Measurements from ENCODE around the gene VPS9D1.

DNA sequence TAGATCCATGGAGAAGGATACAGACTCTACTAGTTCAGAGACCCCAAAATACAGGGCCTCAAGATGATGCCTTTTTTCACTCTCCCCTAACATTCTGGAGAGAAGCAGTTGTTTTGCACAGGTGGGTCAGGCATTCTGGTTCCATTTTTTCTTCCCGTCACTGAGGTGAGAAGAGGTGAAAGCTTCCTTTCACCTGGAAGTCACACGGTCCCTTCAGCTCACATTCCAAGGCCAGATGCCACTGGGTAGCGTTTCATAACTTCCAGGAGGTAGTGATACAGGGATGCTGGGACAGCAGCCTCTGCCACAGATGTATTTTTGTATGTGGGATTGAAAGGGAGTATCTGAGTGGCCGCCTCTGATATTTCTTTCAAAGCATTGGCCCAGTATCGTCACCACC, 32.3 kb downstream of the VPS9D1 start:
- TF ChIP-seq, protein P1, sequence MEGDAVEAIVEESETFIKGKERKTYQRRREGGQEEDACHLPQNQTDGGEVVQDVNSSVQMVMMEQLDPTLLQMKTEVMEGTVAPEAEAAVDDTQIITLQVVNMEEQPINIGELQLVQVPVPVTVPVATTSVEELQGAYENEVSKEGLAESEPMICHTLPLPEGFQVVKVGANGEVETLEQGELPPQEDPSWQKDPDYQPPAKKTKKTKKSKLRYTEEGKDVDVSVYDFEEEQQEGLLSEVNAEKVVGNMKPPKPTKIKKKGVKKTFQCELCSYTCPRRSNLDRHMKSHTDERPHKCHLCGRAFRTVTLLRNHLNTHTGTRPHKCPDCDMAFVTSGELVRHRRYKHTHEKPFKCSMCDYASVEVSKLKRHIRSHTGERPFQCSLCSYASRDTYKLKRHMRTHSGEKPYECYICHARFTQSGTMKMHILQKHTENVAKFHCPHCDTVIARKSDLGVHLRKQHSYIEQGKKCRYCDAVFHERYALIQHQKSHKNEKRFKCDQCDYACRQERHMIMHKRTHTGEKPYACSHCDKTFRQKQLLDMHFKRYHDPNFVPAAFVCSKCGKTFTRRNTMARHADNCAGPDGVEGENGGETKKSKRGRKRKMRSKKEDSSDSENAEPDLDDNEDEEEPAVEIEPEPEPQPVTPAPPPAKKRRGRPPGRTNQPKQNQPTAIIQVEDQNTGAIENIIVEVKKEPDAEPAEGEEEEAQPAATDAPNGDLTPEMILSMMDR (IDR thresholded peaks at IDR 0.05): no peak
- TF ChIP-seq EP300 (IDR thresholded peaks at IDR 0.05) (no peak), POLR2A (IDR thresholded peaks at IDR 0.05) (no peak)

All from tibial nerve (tissue), 4 donors.